DMS114 treated with DMSO at 0.1 percent for 48 hours (cell line): ENCODE results near the gene MAP4K5.
A peak's percentile ranks its signal among the peaks of the same experiment; 100 is the strongest.
"Not testable (repeated sequence)": the region's sequence is repeated elsewhere in the genome, so short reads cannot be mapped to it uniquely, and the experiment has no call there.

Source experiments
- DNase-seq: peaks from one replicate; lab custom pipeline; 2025; ENCODE audit not compliant: unreplicated experiment; lab: John Stamatoyannopoulos, UW

Gene MAP4K5

GRCh38 chr14:50532502-50533240 lies at the start of gene MAP4K5:
Gene MAP4K5 (minus strand): TSS chr14:50532569. CDS start chr14:50532049, 520 bp downstream.
- DNase-seq: peak; percentile 73

DNA sequence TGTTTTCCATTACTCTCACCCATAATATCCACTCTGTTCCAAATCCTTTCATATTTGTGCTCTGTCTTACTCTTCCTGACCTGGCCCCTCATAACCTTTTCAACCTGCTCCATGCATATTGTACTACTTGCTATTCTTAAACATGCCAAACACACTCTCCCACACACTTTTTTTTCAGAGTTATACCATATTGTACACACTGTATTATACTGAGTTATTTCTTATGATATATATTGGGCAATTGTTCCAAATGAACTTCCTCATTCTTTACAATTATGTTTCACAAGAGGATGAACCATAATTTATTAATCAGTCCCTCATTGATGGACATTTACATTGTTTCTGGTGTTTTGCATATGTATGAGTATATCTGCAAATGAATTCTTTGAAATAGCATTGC lies 46.1 kb upstream of the MAP4K5 start:
- DNase-seq: no peak

DNA sequence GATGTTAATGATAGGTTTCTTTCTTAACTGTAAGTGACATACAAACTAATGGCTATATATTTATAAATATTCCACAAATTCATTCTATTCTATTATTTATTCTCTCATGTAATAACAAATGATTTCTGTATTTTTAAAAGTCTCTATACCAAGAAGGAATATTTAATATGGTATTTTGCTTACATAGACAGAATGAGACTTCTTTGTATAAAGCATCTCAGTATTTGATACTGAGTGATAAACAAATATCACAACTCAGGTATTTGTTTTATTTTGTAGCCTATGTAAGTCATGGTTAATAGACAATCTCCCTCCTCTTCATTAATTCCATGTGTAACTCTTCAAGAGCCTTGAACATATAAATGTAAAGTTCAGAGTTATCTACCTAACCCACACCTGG lies 45.6 kb upstream of the MAP4K5 start:
- no peak for DNase-seq

GRCh38 chr14:50575769-50576168 lies 43.4 kb upstream of the MAP4K5 start:
- DNase-seq: no peak

- no peak for DNase-seq
Measured at GRCh38 chr14:50573862-50574261, 41.5 kb upstream of the MAP4K5 start.

- DNase-seq: no peak
Measured at GRCh38 chr14:50569714-50570274, 37.4 kb upstream of the MAP4K5 start.

- no peak for DNase-seq
Measured at GRCh38 chr14:50562841-50563240, 30.5 kb upstream of the MAP4K5 start.

GRCh38 chr14:50560931-50561285 lies 28.5 kb upstream of the MAP4K5 start:
- peak; percentile 21 for DNase-seq

- peak; percentile 21 for DNase-seq
Measured at GRCh38 chr14:50559990-50560930, 27.9 kb upstream of the MAP4K5 start, which contains the start of gene ATL1. Gene ATL1 (plus strand): TSS chr14:50560145. CDS start chr14:50560266, 121 bp downstream.

DNA sequence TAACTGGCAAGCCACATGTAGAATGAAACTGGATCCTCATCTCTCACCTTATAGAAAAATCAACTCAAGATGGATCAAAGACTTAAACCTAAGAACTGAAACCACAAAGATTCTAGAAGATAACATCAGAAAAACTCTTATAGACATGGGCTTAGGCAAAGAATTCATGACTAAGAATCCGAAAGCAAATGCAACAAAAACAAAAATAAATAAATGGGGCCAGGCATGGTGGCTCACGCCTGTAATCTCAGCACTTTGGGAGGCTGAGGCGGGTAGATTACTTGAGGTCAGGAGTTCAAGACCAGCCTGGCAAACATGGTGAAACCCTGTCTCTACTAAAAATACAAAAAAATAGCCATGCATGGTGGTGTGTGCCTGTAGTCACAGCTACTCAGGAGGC lies 20.4 kb upstream of the MAP4K5 start:
- DNase-seq: not testable (repeated sequence)

- DNase-seq: no peak
Measured at GRCh38 chr14:50551877-50552276, 19.5 kb upstream of the MAP4K5 start.

DNA sequence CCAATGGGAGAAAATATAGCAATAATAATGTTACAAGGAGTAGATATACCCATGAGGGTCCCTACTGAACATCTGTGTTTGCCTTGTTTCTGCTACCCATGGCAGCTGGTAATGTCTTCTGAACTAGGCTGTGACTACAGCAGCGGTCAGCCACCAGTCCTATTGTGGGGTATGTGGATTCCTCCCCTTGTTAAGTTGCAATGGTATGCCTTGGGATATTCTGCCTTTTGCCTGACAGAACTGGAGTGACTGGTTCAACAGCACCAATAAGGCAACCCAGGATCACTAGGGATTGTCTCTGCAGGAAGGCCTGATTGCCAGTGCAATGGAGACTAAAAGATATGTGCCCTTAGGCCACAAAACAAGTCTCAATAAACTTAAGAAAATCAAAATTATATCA lies 17.9 kb upstream of the MAP4K5 start:
- DNase-seq: no peak

DNA sequence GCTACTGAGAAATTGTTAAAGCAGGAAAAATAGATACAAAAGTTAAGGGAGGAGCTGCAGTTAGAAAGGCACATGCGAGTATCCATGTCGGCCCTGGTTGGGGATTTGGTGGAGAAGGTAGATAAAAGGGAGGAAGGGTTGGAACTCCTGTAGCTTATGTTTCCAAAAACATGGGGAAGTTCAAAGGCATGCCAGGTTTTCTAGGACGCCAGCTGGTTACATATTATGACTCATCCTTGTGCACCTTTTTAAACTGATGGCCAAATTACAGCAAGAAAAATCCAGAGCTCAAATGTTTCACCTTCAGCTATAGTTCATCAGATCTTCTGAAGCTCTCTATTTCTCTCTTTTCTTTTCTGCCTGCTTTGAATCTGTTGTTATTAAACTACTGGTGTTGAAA lies 13.2 kb upstream of the MAP4K5 start:
- no peak for DNase-seq

DNA sequence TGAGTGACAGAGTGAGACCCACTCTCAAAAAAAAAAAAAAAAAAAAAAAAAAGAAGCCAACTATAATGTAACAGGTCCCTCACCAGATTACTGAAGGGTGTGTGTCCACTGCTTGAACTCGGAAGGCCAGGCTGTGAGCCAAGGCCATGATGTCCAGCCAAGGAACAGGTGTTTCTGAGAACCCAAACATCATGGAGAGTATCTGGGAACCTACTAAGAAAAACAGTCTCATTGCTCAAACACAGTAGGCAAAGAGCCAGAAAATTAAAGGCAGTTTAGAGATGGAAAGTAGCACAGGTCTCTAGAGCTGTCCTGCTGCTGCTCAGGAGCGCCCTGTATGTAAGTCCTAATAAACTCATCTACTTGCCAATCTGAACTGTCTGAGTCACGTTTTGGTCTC lies 12.5 kb upstream of the MAP4K5 start:
- DNase-seq: no peak

DNA sequence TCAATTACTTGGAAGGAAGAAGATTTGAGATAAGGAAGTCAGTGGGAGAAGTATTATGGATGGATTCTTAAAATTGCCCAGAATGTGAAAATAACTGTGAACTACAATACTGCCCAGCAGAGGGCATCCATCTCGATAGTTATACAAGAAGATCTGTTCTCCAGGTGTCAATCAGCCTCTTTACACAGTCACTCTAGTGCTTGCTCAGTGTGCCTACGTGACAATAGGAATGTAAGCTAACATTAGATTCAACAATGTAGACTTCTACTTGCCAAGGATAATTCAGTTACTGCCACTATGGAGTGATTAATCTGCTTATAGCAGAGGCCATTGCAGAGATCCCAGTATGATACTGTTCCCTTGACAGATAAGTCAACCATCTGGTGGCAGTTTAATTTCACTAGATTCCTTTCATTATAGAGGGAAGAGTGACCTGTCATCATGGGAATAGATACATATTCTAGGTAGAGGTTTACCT lies 10.6 kb upstream of the MAP4K5 start:
- peak; percentile 8 for DNase-seq

GRCh38 chr14:50541159-50541567 lies 8.8 kb upstream of the MAP4K5 start:
- no peak for DNase-seq

DNA sequence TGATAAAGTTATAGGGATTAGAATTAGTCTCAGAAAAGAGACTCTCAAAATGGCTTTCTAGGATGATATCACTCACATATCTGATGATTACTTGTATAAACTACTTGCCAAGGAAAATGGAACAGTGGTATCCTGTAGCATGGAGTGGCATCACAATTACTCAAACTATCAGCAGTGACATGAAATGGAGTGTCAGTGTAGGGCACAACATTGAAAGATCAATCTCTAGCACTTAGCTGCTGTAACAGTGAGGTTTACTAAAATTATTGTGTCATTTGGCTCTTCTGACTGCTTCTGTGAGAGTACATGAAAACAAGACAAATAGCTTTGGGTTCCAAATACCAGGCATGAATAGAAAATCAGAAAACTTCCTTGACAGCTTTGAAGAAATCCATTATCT lies 6.7 kb upstream of the MAP4K5 start:
- no peak for DNase-seq

DNA sequence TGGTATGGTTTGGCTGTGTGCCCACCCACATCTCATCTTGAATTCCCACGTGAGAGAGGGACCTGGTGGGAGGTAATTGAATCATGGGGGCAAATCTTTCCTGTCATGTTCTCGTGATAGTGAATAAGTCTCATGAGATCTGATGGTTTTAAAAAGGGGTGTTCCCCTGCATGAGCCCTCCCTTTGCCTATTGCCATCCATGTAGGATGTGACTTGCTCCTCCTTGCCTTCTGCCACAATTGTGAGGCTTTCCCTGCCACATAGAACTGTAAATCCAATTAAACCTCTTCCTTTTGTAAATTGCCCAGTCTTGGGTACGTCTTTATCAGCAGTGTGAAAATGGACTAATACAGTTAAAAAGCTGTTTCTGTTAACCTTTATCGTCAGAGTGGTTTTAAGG lies 5.7 kb upstream of the MAP4K5 start:
- not testable (repeated sequence) for DNase-seq

GRCh38 chr14:50534997-50535396 lies 2.6 kb upstream of the MAP4K5 start:
- DNase-seq: no peak

- no peak for DNase-seq
Measured at GRCh38 chr14:50534416-50534815, 2.0 kb upstream of the MAP4K5 start.

DNA sequence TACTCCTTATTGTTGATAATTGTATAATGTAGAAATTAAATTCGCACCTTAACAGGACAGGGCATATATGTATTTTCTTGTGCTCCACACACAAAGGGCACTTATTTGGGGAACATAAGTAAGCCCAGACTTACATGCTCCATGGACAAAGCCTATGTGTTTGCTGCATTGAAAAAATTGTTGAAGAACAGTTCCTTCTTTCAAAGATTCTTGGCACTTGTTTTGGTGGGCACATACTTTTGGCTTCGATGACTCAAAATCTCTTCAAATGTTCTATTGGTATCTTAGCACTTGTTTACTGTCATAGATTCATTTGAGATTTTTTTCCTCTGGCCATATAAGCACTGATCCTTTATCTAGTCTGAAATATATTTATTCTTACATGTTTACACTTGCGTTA lies 1.4 kb upstream of the MAP4K5 start:
- no peak for DNase-seq
